Measurements from ENCODE around the gene ME1.
"Not testable (repeated sequence)": the region's sequence is repeated elsewhere in the genome, so short reads cannot be mapped to it uniquely, and the experiment has no call there.

The ME1 gene

DNA sequence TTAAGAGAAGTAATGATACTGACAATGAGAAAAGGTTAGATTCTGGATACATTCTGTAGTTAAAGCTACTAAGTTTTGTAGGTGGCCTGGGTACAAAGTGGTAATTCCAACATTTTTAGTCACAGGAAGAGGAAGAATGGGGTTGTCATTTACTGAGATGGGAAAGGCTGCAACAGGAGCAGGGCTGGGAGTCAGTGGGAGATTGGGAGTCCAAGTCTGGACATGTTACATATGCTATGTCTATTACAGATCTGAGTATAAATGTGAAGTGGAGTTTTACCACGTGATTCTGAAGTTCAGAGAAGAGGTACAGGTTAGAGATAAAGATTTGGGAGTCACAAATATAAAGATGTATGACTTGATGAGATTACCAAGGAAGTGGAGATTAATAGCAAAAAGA lies 121.5 kb downstream of the ME1 start:
- no peak overlapping the region for H3K4me3 ChIP-seq (ENCODE audit: low read depth, low read length)
- H3K36me3 ChIP-seq (ENCODE audit: control insufficient read depth, insufficient read depth, low read length) = no peaks in the 10 kb centered on the region
- no peak overlapping the region for H3K9ac ChIP-seq (ENCODE audit: low read depth, low read length)
- H3K9me3 ChIP-seq (ENCODE audit: control insufficient read depth, insufficient read depth, low read length) = no peaks in the 10 kb centered on the region
- no peaks in the 10 kb centered on the region for H3K27me3 ChIP-seq (ENCODE audit: control insufficient read depth, insufficient read depth, low read length)
- H3K27ac ChIP-seq (ENCODE audit: low read depth, low read length) = no peak overlapping the region
- H3K4me1 ChIP-seq (ENCODE audit: control insufficient read depth, insufficient read depth, low read length) = no peaks in the 10 kb centered on the region

GRCh38 chr6:83308833-83309232 lies 122.0 kb downstream of the ME1 start:
- H3K27me3 ChIP-seq (ENCODE audit: control insufficient read depth, insufficient read depth, low read length) = no peaks in the 10 kb centered on the region
- H3K27ac ChIP-seq (ENCODE audit: low read depth, low read length) = no peak overlapping the region
- no peaks in the 10 kb centered on the region for H3K4me1 ChIP-seq (ENCODE audit: control insufficient read depth, insufficient read depth, low read length)
- no peak overlapping the region for H3K9ac ChIP-seq (ENCODE audit: low read depth, low read length)
- H3K4me3 ChIP-seq (ENCODE audit: low read depth, low read length) = no peak overlapping the region
- no peaks in the 10 kb centered on the region for H3K36me3 ChIP-seq (ENCODE audit: control insufficient read depth, insufficient read depth, low read length)
- no peaks in the 10 kb centered on the region for H3K9me3 ChIP-seq (ENCODE audit: control insufficient read depth, insufficient read depth, low read length)

DNA sequence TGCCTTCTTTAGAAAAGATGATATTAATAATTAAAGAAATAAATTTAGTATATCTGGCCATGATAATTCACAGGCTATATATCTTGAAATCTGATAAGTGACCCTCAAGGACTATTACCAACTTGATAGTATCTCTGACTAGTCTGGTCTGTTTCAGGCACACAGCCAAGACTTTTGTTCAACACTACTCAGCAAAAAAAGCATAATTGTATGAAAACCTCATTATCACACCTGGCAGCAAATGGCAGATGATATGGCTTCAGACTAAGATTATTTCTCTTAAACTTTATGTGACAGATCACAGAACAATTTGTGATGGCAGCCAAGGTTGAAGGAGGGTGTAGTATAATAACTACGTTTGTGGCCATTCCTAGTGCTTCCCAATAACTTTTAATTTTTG lies 123.0 kb downstream of the ME1 start:
- Histone ChIP-seq H3K27me3 (ENCODE audit: control insufficient read depth, insufficient read depth, low read length) (no peaks in the 10 kb centered on the region), H3K36me3 (ENCODE audit: control insufficient read depth, insufficient read depth, low read length) (no peaks in the 10 kb centered on the region), H3K27ac (ENCODE audit: low read depth, low read length) (no peak overlapping the region), H3K9ac (ENCODE audit: low read depth, low read length) (no peak overlapping the region), H3K4me1 (ENCODE audit: control insufficient read depth, insufficient read depth, low read length) (no peaks in the 10 kb centered on the region), H3K9me3 (ENCODE audit: control insufficient read depth, insufficient read depth, low read length) (no peaks in the 10 kb centered on the region), H3K4me3 (ENCODE audit: low read depth, low read length) (no peak overlapping the region)

- H3K9me3 ChIP-seq (ENCODE audit: control insufficient read depth, insufficient read depth, low read length) = no peaks in the 10 kb centered on the region
- H3K4me1 ChIP-seq (ENCODE audit: control insufficient read depth, insufficient read depth, low read length) = no peaks in the 10 kb centered on the region
- H3K27me3 ChIP-seq (ENCODE audit: control insufficient read depth, insufficient read depth, low read length) = no peaks in the 10 kb centered on the region
- H3K9ac ChIP-seq (ENCODE audit: low read depth, low read length) = no peak overlapping the region
- no peak overlapping the region for H3K4me3 ChIP-seq (ENCODE audit: low read depth, low read length)
- H3K27ac ChIP-seq (ENCODE audit: low read depth, low read length) = no peak overlapping the region
- H3K36me3 ChIP-seq (ENCODE audit: control insufficient read depth, insufficient read depth, low read length) = no peaks in the 10 kb centered on the region
These were observed 127.4 kb downstream of the ME1 start for GRCh38 chr6:83303426-83303825.

DNA sequence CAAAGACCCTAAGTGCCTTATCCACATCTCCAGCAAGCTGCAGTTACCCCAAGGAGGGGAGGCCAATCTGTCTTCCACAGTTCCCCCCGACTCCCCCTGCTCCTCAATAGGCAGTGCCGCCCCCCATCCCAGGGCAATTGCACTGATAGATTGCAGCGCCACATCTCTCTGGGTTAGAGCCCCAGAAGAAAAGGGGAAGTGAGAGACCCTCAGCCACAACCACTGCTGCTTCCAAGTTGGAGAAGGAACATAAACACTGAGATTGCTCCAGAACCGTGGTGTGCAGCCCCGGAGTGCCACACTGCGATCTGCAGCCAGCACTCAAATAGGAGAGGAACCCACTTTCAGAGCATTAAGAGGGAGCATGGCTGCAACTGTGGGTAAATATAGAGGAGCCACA lies 136.2 kb downstream of the ME1 start:
- Histone ChIP-seq H3K4me3 (ENCODE audit: low read depth, low read length) (no peak overlapping the region), H3K36me3 (ENCODE audit: control insufficient read depth, insufficient read depth, low read length) (no peaks in the 10 kb centered on the region), H3K27me3 (ENCODE audit: control insufficient read depth, insufficient read depth, low read length) (no peaks in the 10 kb centered on the region), H3K27ac (ENCODE audit: low read depth, low read length) (no peak overlapping the region), H3K4me1 (ENCODE audit: control insufficient read depth, insufficient read depth, low read length) (no peaks in the 10 kb centered on the region), H3K9ac (ENCODE audit: low read depth, low read length) (no peak overlapping the region), H3K9me3 (ENCODE audit: control insufficient read depth, insufficient read depth, low read length) (no peaks in the 10 kb centered on the region)

DNA sequence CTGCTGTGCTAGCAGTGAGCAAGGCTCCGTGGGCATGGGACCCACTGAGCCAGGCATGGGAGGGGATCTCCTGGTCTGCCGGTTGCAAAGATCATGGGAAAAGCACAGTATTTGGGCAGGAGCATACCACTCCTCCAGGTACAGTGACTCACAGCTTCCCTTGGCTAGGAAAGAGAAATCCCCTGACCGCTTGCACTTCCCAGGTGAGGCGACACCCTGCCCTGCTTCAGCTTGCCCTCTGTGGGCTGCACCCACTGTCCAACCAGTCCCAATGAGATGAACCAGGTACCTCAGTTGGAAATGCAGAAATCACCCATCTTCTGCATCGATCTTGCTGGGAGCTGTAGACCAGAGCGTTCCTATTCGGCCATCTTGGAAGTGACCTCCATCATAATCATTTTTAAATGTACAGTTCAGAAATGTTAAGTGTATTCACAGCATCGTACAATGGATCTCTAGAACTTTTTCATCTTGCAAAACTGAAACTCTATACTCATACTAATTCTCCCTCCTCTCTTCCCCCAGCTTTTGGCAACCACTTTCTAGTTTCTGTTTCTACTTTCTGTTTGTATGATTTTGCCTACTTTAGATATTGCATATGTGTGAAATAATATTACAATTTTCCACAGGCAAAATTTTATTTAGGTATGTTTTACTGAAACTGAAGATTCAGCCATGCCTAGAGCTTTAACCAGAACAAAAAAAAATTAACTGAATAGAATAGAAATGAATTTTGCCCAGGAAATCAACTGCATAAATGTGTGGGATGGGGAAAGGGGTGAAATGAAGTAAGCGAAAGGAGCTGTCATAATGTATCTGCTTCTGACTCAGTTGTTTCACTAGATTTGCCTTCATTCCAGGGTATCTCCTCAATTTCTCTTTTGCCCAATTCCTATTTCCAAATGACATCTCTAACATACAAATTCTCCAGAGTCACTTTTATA lies 137.7 kb downstream of the ME1 start:
- H3K27me3 ChIP-seq (ENCODE audit: control insufficient read depth, insufficient read depth, low read length) = no peaks in the 10 kb centered on the region
- H3K4me3 ChIP-seq (ENCODE audit: low read depth, low read length) = no peak overlapping the region

GRCh38 chr6:83287298-83287697 lies 143.6 kb downstream of the ME1 start:
- not testable (repeated sequence) for H3K27me3 ChIP-seq (ENCODE audit: control insufficient read depth, insufficient read depth, low read length); H3K9me3 ChIP-seq (ENCODE audit: control insufficient read depth, insufficient read depth, low read length); H3K9ac ChIP-seq (ENCODE audit: low read depth, low read length); H3K36me3 ChIP-seq (ENCODE audit: control insufficient read depth, insufficient read depth, low read length); H3K4me3 ChIP-seq (ENCODE audit: low read depth, low read length); H3K27ac ChIP-seq (ENCODE audit: low read depth, low read length); H3K4me1 ChIP-seq (ENCODE audit: control insufficient read depth, insufficient read depth, low read length)

More for the DNA sequence above, 137.7 kb downstream of the ME1 start:
- no peak overlapping the region for H3K9ac ChIP-seq (ENCODE audit: low read depth, low read length)
- H3K36me3 ChIP-seq (ENCODE audit: control insufficient read depth, insufficient read depth, low read length) = no peaks in the 10 kb centered on the region
- H3K27ac ChIP-seq (ENCODE audit: low read depth, low read length) = no peak overlapping the region
- no peaks in the 10 kb centered on the region for H3K4me1 ChIP-seq (ENCODE audit: control insufficient read depth, insufficient read depth, low read length)
- no peaks in the 10 kb centered on the region for H3K9me3 ChIP-seq (ENCODE audit: control insufficient read depth, insufficient read depth, low read length)

DNA sequence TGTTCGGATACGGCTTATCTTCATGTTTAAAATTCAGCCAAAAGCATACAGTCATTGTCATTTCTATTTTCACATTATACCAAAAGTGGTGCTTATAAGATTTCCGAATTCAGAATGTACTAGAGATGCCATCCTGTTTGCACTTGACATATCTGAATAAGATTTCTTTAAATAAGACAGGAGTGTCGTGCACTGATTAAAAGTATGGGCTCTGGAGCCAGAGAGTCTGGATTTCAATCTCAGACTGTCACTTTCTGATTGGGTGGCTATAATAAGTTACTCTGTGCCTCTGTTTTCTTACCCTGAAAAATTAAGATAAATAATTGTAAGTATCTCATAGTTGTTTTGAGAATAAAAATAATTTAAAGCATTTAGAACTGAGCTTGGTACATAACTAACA lies 144.9 kb downstream of the ME1 start:
- Histone ChIP-seq H3K27me3 (ENCODE audit: control insufficient read depth, insufficient read depth, low read length) (no peaks in the 10 kb centered on the region), H3K36me3 (ENCODE audit: control insufficient read depth, insufficient read depth, low read length) (no peaks in the 10 kb centered on the region), H3K27ac (ENCODE audit: low read depth, low read length) (no peak overlapping the region), H3K4me1 (ENCODE audit: control insufficient read depth, insufficient read depth, low read length) (no peaks in the 10 kb centered on the region), H3K9me3 (ENCODE audit: control insufficient read depth, insufficient read depth, low read length) (no peaks in the 10 kb centered on the region), H3K4me3 (ENCODE audit: low read depth, low read length) (no peak overlapping the region), H3K9ac (ENCODE audit: low read depth, low read length) (no peak overlapping the region)

DNA sequence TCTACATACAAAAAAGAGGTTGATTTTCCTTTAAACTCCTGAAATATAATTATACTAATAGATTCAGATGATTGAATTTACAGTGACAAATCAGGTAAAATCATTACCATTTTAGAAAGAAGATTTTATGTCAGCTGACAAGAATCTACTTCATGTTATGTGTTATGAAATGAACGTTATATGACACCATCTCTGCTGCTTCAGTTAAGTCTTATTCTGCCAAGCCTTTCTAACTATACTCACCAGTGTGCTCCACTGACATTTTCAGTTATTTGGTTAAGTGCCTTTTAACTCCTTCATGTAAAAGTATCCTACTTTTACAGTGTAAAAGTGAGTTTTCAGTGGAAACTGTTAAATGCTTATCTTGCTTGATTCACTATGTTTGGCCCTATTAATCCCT lies 157.3 kb downstream of the ME1 start:
- Histone ChIP-seq H3K4me3 (ENCODE audit: low read depth, low read length) (no peak overlapping the region), H3K9ac (ENCODE audit: low read depth, low read length) (no peak overlapping the region), H3K27ac (ENCODE audit: low read depth, low read length) (no peak overlapping the region), H3K27me3 (ENCODE audit: control insufficient read depth, insufficient read depth, low read length) (no peaks in the 10 kb centered on the region), H3K36me3 (ENCODE audit: control insufficient read depth, insufficient read depth, low read length) (no peaks in the 10 kb centered on the region), H3K4me1 (ENCODE audit: control insufficient read depth, insufficient read depth, low read length) (no peaks in the 10 kb centered on the region), H3K9me3 (ENCODE audit: control insufficient read depth, insufficient read depth, low read length) (no peaks in the 10 kb centered on the region)

DNA sequence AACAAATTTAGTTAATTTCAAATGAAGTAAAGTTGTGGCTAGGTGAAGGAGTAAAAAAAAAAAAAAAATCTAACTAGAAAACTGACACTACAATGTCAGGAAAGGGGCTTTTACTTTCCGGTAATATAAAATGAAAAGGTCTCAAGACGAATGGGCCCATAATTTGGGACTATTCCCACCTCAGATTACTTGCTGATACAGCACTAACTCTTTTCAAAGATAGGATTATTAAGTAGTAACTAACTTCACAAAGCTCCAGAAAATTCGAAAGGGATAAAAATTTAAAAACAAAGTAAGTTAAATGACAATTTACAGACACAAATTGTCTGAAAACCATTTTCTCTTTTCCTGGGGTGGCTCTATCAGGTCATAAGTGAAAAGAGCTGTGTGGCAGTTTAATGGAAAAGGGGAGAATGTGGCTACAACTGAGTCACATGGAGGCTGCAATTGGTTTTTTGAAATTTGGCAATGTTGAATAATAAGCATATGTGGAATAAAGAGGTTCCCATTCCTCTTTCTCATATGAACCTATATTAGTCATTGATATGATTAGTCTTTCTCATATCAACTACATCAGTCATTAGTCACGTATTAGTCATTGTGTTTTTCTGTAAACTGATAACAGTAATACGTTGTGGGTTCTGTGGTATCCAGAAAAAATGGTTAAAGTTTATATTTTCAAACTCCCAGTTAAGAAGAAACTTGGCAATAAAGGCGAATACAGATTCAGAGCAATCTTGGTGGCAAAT lies 159.7 kb downstream of the ME1 start:
- Histone ChIP-seq H3K9me3 (ENCODE audit: control insufficient read depth, insufficient read depth, low read length) (no peaks in the 10 kb centered on the region), H3K27ac (ENCODE audit: low read depth, low read length) (no peak overlapping the region), H3K4me3 (ENCODE audit: low read depth, low read length) (no peak overlapping the region), H3K9ac (ENCODE audit: low read depth, low read length) (no peak overlapping the region), H3K4me1 (ENCODE audit: control insufficient read depth, insufficient read depth, low read length) (no peaks in the 10 kb centered on the region), H3K27me3 (ENCODE audit: control insufficient read depth, insufficient read depth, low read length) (no peaks in the 10 kb centered on the region), H3K36me3 (ENCODE audit: control insufficient read depth, insufficient read depth, low read length) (no peaks in the 10 kb centered on the region)

DNA sequence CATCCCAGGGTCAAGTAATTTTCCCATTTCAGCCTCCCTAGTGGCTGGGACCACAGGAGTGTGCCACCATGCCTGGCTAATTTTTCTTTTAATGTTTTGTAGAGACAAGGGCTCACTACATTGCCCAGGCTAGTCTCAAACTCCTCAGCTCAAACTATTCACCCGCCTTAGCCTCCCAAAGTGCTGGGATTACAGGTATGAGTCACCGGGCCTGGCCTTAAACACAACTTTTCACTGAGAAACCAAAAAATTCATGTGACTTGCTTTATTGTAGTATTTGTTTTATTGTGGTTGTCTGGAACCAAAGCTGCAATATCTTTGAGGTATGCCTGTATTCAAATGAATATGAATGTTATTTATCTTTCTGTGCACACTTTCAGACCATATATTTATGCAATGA lies 165.5 kb downstream of the ME1 start:
- Histone ChIP-seq H3K27me3 (ENCODE audit: control insufficient read depth, insufficient read depth, low read length) (no peaks in the 10 kb centered on the region), H3K9me3 (ENCODE audit: control insufficient read depth, insufficient read depth, low read length) (no peaks in the 10 kb centered on the region), H3K4me3 (ENCODE audit: low read depth, low read length) (no peak overlapping the region), H3K36me3 (ENCODE audit: control insufficient read depth, insufficient read depth, low read length) (no peaks in the 10 kb centered on the region), H3K27ac (ENCODE audit: low read depth, low read length) (no peak overlapping the region), H3K4me1 (ENCODE audit: control insufficient read depth, insufficient read depth, low read length) (no peaks in the 10 kb centered on the region; the same call in 1 of the 2 replicates), H3K9ac (ENCODE audit: low read depth, low read length) (no peak overlapping the region)

Data from HUES48 (cell line).